Measurements from ENCODE around the gene NEK8.
A peak's percentile ranks its signal among the peaks of the same experiment; 100 is the strongest.
"Not testable (repeated sequence)": the region's sequence is repeated elsewhere in the genome, so short reads cannot be mapped to it uniquely, and the experiment has no call there.

The NEK8 gene

DNA sequence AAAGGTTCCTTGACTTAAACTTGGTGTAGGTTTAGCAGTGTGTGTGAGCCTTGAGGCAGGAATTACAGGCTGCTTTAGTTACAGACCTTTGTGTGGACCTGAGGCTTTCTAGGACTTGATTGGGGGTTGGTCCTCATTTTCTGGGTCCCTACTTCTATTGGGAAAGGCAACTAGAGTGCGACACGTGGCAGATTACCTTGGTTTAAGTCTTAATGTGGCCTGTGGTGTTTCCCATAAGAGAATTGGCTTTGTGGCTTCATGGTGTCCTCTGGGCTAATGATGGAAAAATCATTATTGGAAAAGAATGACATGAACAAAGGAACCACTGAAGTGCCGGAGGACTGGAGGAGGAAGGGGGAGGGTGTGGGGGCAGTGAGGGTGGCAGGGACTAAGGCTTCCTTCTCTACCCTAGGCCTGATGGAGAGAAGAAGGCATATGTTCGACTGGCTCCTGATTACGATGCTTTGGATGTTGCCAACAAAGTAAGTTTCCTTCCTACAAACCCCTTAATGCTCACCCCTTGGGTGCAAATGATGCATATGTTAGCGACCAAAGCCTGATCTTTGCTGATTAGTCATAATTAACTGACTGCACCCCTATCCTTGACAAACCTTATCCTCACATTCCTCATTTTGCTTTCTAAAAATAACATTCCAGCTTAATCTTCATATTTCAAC lies 5.3 kb upstream of the NEK8 start:
- in situ Hi-C loops (cut with MboI; ENCODE audit: low pct_unique_long_range_greater_than_20kb, low sequenced_read_pairs), result no loop called here
- no peak for DNase-seq

DNA sequence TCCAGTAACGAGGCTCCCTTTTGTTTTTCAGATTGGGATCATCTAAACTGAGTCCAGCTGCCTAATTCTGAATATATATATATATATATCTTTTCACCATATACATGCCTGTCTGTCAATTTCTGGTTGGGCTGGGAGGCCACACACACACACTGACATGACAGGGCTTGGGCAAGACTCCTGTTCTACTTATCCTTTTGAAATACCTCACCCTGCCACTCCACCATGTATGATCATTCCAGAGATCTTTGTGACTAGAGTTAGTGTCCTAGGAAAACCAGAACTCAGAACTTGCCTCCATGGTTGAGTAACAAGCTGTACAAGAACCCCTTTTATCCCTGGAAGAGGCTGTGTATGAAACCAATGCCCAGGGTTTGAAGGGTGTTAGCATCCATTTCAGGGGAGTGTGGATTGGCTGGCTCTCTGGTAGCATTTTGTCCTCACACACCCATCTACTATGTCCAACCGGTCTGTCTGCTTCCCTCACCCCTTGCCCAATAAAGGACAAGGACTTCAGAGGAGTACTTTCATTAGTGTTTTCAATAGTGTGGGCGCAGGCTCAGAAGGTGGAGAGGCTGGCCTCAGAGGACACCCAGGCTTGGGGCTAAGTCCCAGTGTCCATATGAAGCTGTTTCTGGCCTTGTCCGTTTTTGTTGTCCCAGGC lies 4.6 kb upstream of the NEK8 start:
- in situ Hi-C loops (cut with MboI; ENCODE audit: low pct_unique_long_range_greater_than_20kb, low sequenced_read_pairs), result not testable (repeated sequence)
- DNase-seq, result peak; percentile 16

DNA sequence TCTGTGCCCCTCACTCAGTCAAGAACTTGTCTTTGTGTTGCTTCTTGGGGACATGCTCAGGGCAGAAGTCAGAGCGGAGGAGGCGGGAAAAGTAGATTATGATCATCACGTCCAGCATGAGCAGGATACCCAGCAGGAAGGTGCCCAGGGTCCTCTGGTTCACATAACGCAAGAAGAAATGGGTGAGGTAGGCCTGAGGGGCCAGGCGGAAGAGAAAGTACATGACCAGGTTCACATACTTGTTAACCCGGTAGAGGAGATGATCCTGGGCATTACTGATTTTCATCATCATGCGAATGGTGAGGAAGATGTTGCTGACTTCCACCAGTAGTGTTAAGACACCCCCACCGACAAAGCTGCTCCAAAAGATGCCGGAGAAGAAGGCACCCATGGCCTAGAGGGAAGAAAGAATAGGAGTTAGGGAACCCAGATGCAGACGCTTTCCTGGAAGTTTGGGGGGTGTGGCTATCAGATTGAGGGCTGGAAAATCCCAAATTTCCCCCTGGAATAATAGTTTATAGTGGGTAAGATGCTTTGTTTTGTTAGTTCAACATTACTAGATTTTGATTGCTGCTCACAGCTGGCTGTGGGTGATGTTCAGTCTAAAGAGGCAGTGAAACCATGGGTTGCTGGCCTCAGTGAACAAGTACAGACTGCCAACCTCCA lies 4.0 kb upstream of the NEK8 start:
- DNase-seq, result no peak
- in situ Hi-C loops (cut with MboI; ENCODE audit: low pct_unique_long_range_greater_than_20kb, low sequenced_read_pairs), result loop anchor here (25.0 kb wide), 1 partner anchor 388 kb away; no protein-coding TSS in a partner anchor

DNA sequence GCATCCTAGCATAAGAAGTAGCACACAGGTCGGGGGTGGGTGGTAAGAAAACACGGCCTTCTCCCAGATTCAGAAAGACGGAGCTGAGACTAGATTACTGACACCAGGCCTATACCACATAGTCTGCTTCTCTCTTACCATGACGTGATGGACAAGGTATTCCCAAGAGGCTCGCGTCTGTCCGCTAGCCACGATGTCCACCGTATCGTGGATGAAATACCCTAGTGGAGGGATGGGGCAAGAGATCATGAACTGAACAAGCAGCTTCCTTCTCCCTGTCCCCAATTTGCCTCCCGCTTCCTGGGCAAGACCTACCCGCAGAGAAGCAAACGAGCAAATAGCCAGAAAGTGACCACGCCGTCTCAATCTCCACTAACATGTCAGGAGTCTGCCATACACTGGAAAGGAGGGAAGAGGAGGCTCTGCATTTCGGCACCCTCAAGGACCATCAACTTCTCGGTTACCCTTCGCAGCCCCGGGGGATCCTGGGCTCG lies 3.4 kb upstream of the NEK8 start:
- peak; percentile 75 for DNase-seq
- in situ Hi-C loops (cut with MboI; ENCODE audit: low pct_unique_long_range_greater_than_20kb, low sequenced_read_pairs), result loop anchor here (25.0 kb wide), 1 partner anchor 387 kb away; no protein-coding TSS in a partner anchor

DNA sequence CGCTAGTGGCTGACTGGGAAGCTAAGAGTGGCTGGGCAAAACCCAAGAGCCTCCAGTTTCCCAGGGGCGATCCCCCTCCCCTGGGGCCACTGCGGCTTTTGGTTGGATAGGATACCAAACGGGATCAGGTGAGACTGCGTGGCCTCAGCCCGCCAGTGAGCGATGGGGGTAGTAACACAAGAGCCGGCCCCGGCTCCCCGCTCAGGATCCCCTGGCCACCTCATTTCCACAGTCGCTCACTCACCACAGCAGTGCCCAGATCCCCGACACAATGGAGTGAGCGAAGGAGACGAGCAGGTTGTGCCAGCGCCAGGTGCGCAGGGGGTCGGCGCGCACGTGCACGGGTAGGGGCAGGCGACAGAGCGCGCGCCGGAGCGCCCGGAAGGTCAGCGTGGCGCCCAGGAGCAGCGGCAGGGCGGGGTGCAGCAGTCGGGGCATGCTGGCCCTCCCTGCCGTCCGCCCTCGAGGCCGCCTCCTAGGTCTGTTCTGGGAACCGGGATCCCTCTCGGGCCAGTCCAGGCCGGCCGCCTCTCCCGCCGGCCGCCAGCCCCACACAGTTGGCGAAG lies 2.8 kb upstream of the NEK8 start:
- in situ Hi-C loops (cut with MboI; ENCODE audit: low pct_unique_long_range_greater_than_20kb, low sequenced_read_pairs), result loop anchor here (25.0 kb wide), 1 partner anchor 387 kb away; no protein-coding TSS in a partner anchor
- peak; percentile 76 for DNase-seq

DNA sequence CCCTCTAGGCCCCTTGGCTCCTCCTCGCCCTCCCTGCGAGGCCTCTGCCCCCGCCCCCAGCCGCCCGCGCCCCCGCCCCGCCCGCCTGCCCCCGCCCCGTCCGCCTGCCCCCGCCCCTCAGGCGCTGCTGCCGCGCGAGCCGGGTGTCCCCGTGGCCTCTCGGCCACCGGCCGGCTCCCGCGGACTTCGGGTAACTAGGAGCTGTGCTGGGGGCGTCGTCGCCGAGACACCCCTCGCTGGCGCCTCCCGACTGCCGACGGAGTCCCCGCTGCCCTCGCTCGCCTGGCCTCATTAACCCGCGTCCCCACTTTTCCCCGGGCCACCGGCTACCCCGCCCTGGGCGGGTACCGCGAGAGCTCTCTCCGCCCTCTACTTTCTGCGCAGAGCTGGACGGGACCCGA lies 2.4 kb upstream of the NEK8 start, which contains the start of gene TLCD1:
Gene TLCD1 (minus strand): TSS at position 8 of the 401 bp plus-strand sequence. CDS start 136 bp downstream, outside the sequence.
- in situ Hi-C loops (cut with MboI; ENCODE audit: low pct_unique_long_range_greater_than_20kb, low sequenced_read_pairs), result loop anchor here (25.0 kb wide), 1 partner anchor 386 kb away; no protein-coding TSS in a partner anchor
- peak; percentile 82 for DNase-seq

DNA sequence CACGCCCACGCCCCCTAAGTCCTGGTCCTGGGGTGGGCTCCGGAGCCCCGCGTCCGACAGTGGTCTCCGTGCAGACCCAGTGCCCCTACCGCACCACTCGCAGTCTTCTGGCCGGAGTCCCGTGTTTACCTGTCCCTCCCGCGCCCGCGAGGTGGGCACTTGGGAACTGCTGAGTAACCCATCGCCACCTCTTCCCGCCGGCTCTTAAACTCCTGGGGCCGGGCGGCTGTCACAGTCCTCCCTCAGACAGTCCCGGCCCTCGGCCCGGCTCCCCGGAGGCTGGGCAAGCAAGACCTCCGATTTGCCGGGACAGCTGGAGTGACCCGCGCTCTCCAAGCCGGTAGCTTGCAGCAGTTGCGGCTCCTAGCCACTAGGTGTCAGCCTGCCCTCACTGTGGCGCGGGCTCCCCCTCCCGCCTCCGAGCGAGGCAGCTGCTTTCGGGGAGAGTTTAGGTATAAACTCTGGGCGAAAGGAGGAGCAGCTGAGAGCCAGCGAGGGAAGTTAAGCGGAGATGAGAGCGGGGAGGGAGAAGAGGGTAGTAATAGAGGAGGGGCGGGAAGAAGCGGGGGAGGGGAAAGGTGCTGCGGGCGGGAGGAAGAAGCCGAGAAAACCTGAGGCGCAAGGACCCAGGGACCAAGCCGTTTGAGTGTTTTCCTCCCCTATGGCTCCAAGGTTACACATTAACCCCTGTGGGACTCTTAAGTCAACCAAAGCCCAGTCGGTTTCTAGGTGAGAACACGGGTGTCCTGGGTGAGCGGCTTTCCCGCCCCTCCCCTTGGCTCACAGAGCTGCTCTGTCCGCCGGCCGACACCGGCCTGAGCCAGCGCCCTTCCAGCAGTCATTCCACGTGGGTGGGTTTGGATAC lies 1.7 kb upstream of the NEK8 start:
- in situ Hi-C loops (cut with MboI; ENCODE audit: low pct_unique_long_range_greater_than_20kb, low sequenced_read_pairs), result loop anchor here (25.0 kb wide), 1 partner anchor 385 kb away; no protein-coding TSS in a partner anchor
- peak; percentile 98 for DNase-seq

DNA sequence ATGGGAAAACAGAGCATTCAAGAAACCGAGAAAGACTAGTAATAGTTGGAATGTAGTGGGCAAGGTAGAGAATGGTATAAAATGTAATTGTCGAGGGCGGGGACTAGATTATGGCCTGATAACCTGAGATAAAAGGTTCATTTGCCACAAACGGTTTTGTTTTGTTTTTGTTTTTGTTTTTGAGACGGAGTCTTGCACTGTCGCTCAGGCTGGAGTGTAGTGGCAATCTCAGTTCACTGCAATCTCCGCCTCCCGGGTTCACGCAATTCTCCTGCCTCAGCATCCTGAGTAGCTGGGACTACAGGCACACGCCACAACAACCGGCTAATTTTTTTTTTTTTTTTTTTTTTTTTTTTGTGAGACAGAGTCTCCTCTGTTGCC lies 1.4 kb downstream of the NEK8 start:
- in situ Hi-C loops (cut with MboI; ENCODE audit: low pct_unique_long_range_greater_than_20kb, low sequenced_read_pairs), result loop anchor here (25.0 kb wide), 1 partner anchor 382 kb away; no protein-coding TSS in a partner anchor
- DNase-seq, result no peak

DNA sequence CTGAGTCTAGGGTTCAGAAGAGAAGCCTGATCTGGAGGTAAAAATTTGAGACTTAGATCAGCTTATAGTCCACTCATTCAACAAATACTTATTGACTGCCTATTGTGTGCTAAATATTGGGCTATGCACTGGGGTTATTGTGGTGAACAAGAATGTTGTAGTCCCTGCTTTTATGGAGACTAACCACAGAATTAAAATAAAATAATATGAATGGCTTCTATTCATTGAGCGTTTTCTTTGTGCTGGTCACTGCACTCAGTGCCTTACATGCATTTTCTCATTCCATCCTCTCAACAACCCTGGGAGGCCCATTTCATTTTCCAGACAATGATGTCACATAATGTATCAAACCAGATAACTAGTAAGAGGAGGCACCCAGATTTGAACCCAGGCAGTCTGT lies 4.8 kb downstream of the NEK8 start:
- in situ Hi-C loops (cut with MboI; ENCODE audit: low pct_unique_long_range_greater_than_20kb, low sequenced_read_pairs), result loop anchor here (25.0 kb wide), 1 partner anchor 379 kb away; no protein-coding TSS in a partner anchor
- DNase-seq, result no peak

DNA sequence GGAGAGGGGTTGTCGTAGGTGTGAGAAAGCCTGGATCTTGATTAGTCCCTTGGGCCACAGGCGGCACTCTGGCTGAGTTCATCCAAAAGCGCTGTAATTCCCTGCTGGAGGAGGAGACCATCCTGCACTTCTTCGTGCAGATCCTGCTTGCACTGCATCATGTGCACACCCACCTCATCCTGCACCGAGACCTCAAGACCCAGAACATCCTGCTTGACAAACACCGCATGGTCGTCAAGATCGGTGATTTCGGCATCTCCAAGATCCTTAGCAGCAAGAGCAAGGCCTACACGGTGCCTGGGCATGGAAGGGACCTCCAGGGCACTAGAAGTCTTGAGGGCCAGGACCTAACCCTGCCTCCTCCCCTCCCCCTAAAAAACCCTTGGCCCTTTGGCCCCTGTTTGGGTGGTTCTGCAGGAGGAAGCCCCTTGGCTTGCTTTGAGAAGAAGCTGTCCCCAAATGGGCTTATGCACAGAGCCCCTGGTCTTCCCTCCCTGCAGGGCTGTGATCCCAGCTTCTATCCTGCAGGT lies 6.2 kb downstream of the NEK8 start:
- DNase-seq, result no peak
- in situ Hi-C loops (cut with MboI; ENCODE audit: low pct_unique_long_range_greater_than_20kb, low sequenced_read_pairs), result loop anchor here (25.0 kb wide), 1 partner anchor 378 kb away; no protein-coding TSS in a partner anchor

DNA sequence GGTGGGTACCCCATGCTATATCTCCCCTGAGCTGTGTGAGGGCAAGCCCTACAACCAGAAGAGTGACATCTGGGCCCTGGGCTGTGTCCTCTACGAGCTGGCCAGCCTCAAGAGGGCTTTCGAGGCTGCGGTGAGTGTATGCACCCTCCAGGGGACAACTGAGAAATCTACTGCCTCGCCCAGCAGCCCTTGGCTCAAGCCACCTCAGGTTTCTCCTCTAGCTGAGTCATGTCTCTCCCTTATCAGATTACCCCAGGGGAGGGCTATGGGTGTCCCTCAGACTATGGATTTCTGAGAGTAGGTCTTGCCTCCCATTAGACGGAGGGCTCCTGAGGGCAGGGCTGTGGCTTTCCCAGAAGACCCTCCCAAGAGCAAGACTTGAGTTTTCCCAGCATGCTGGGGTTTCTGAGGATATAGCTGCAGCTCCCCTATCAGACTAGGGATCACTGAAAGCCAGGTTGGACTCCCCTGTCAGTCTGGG lies 6.7 kb downstream of the NEK8 start:
- in situ Hi-C loops (cut with MboI; ENCODE audit: low pct_unique_long_range_greater_than_20kb, low sequenced_read_pairs), result loop anchor here (25.0 kb wide), 1 partner anchor 377 kb away; no protein-coding TSS in a partner anchor
- no peak for DNase-seq

DNA sequence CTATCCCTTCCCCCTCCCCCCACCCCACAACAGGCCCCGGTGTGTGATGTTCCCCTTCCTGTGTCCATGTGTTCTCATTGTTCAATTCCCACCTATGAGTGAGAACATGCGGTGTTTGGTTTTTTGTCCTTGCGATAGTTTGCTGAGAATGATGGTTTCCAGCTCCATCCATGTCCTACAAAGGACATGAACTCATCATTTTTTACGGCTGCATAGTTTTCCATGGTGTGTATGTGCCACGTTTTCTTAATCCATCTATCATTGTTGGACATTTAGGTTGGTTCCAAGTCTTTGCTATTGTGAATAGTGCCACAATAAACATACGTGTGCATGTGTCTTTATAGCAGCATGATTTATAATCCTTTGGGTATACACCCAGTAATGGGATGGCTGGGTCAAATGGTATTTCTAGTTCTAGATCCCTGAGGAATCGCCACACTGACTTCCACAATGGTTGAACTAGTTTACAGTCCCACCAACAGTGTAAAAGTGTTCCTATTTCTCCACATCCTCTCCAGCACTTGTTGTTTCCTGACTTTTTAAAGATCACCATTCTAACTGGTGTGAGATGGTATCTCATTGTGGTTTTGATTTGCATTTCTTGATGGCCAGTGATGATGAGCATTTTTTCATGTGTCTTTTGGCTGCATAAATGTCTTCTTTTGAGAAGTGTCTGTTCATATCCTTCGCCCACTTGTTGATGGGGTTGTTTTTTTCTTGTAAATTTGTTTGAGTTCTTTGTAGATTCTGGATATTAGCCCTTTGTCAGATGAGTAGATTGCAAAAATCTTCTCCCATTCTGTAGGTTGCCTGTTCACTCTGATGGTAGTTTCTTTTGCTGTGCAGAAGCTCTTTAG lies 7.6 kb downstream of the NEK8 start:
- in situ Hi-C loops (cut with MboI; ENCODE audit: low pct_unique_long_range_greater_than_20kb, low sequenced_read_pairs), result loop anchor here (25.0 kb wide), 1 partner anchor 376 kb away; no protein-coding TSS in a partner anchor
- DNase-seq, result not testable (repeated sequence)

DNA sequence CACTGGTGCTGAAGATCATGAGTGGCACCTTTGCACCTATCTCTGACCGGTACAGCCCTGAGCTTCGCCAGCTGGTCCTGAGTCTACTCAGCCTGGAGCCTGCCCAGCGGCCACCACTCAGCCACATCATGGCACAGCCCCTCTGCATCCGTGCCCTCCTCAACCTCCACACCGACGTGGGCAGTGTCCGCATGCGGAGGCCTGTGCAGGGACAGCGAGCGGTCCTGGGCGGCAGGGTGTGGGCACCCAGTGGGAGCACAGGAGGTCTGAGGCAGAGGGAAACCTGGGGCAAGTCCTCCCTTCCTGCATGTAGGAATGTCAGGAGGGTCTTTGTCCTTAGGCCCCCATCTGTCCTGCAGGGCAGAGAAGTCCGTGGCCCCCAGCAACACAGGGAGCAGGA lies 8.7 kb downstream of the NEK8 start:
- in situ Hi-C loops (cut with MboI; ENCODE audit: low pct_unique_long_range_greater_than_20kb, low sequenced_read_pairs), result loop anchor here (25.0 kb wide), 1 partner anchor 375 kb away; no protein-coding TSS in a partner anchor
- no peak for DNase-seq

DNA sequence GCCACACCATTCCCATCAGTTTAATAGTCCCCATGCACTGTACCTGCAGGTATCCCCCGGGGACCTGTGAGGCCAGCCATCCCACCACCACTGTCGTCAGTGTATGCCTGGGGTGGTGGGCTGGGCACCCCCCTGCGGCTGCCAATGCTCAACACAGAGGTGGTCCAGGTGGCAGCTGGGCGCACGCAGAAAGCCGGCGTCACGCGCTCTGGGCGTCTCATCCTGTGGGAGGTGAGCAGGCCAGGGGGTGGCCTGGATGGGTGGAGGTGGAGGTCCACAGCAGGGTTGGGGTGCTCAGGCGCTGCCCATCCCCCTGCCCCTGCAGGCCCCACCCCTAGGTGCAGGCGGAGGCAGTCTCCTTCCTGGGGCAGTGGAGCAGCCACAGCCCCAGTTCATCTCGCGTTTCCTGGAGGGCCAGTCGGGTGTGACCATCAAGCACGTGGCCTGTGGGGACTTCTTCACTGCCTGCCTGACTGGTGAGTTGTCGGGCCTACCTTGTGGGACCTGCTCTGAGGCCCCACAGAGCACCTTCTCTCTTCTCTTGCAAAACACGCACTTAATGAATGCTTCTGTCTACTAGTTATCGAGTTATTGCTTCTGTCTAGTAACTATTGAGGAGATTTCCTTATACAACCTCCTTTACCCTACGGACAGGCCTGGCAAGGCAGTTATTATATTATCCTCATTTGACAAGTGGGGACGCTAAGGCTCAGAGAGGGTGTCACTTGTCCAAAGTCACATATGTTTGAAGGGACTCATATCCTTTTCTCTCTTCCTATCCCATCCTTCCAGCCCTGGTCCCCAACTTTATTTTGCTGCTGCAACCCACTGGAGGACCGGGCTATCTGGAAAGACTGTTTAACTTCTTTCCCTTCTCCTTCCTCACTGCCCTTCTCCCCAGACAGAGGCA lies 9.4 kb downstream of the NEK8 start:
- DNase-seq, result peak; percentile 43
- in situ Hi-C loops (cut with MboI; ENCODE audit: low pct_unique_long_range_greater_than_20kb, low sequenced_read_pairs), result loop anchor here (25.0 kb wide), 1 partner anchor 374 kb away; no protein-coding TSS in a partner anchor

DNA sequence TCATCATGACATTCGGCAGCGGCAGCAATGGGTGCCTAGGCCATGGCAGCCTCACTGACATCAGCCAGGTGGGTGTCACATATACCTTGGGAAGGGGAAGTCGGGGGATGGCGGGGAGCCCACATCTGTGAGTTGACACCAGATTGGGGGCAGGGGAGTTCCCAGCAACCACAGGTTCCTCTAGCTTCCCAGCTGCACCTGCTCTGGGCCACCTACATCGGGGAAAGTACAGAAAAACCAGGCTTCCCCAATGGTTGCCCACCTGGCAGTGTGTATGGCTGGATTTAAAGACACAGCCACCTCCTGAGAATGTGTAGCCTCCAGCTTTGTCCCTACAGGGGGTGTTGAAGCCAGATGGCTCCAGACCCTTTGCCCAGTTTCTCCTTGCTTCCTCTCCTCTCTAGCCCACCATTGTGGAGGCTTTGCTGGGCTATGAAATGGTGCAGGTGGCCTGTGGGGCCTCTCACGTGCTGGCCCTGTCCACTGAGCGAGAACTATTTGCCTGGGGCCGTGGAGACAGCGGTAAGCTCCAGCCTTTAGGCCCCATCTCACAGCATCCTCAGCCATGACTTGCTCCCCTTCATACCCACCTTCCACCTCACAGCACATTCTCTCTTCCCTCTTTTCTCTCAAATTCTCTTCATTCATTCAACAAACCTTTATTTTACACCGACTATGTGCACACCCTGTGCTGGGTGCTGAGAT lies 10.2 kb downstream of the NEK8 start:
- in situ Hi-C loops (cut with MboI; ENCODE audit: low pct_unique_long_range_greater_than_20kb, low sequenced_read_pairs), result loop anchor here (25.0 kb wide), 1 partner anchor 373 kb away; no protein-coding TSS in a partner anchor
- no peak for DNase-seq
